ENCODE results near the gene GINM1.

The GINM1 gene

GRCh38 chr6:149545754-149546471, 20.3 kb upstream of the GINM1 start, which contains the start of gene PPIL4 (continued):
- TF ChIP-seq ZNF311 (tag by site-specific recombination; IDR thresholded peaks at IDR 0.05; ENCODE audit: borderline replicate concordance) (no peak), ZNF239 (tag by site-specific recombination; IDR thresholded peaks at IDR 0.05) (no peak), ZNF350 (tag by site-specific recombination; IDR thresholded peaks at IDR 0.05) (no peak), ZFP37 (tag by site-specific recombination; IDR thresholded peaks at IDR 0.05) (0 out of 2 replicates have a peak, but pooled peaks have one; percentile 25), ZNF585B (tag by site-specific recombination; IDR thresholded peaks at IDR 0.05) (no peak), ZNF76 (tag by site-specific recombination; IDR thresholded peaks at IDR 0.05; ENCODE audit: borderline replicate concordance, low read depth) (peak; percentile 67; the same call in 1 of the 2 replicates), KLF7 (tag by site-specific recombination; IDR thresholded peaks at IDR 0.05; ENCODE audit: borderline replicate concordance) (no peak), ZFP69B (tag by site-specific recombination; IDR thresholded peaks at IDR 0.05) (peak; percentile 39; the same call in 1 of the 2 replicates), KLF9 (tag by site-specific recombination; IDR thresholded peaks at IDR 0.05; ENCODE audit: low read depth) (peak; percentile 84), ZSCAN18 (tag by site-specific recombination; IDR thresholded peaks at IDR 0.05) (no peak), BCL11A (tag by site-specific recombination; IDR thresholded peaks at IDR 0.05; ENCODE audit: low read depth) (no peak; the same call in 1 of the 2 replicates), ZNF843 (tag by site-specific recombination; IDR thresholded peaks at IDR 0.05) (peak; percentile 76; the same call in 1 of the 2 replicates), ZNF501 (tag by site-specific recombination; IDR thresholded peaks at IDR 0.05) (peak; percentile 93; the same call in 1 of the 2 replicates), KLF8 (tag by site-specific recombination; IDR thresholded peaks at IDR 0.05) (peak; percentile 80; the same call in 1 of the 2 replicates), ZFP3 (tag by site-specific recombination; IDR thresholded peaks at IDR 0.05; ENCODE audit: low read depth) (no peak), GLIS2 (tag by site-specific recombination; IDR thresholded peaks at IDR 0.05) (peak; percentile 39), ZNF791 (tag by site-specific recombination; IDR thresholded peaks at IDR 0.05) (no peak), KLF17 (tag by site-specific recombination; IDR thresholded peaks at IDR 0.05) (peak; percentile 81), ZNF654 (tag by site-specific recombination; IDR thresholded peaks at IDR 0.05; ENCODE audit: low read depth) (peak; percentile 59), ZNF600 (tag by site-specific recombination; IDR thresholded peaks at IDR 0.05) (0 out of 2 replicates have a peak, but pooled peaks have one; percentile 32), ZNF658 (tag by site-specific recombination; IDR thresholded peaks at IDR 0.05) (no peak), WT1 (tag by site-specific recombination; IDR thresholded peaks at IDR 0.05) (peak; percentile 49; the same call in 1 of the 2 replicates), ZNF473 (tag by site-specific recombination; IDR thresholded peaks at IDR 0.05) (no peak), ZNF596 (tag by site-specific recombination; IDR thresholded peaks at IDR 0.05) (no peak), TRIM28 (IDR thresholded peaks at IDR 0.05; ENCODE audit: borderline replicate concordance, low read length) (peak; percentile 34; the same call in 1 of the 2 replicates), ZNF2 (tag by site-specific recombination; IDR thresholded peaks at IDR 0.05) (peak; percentile 69), ZNF146 (tag by site-specific recombination; IDR thresholded peaks at IDR 0.05) (no peak), KLF16 (tag by site-specific recombination; IDR thresholded peaks at IDR 0.05) (peak; percentile 84), ZNF404 (tag by site-specific recombination; IDR thresholded peaks at IDR 0.05) (no peak), ZNF610 (tag by site-specific recombination; IDR thresholded peaks at IDR 0.05; ENCODE audit: borderline replicate concordance) (peak; percentile 70; the same call in 1 of the 2 replicates), ZBTB7A (tag by site-specific recombination; IDR thresholded peaks at IDR 0.05; ENCODE audit: low read depth) (peak; percentile 57), ZBTB11 (tag by site-specific recombination; conservative IDR thresholded peaks at IDR 0.05; ENCODE audit: low read depth) (peak; percentile 81)
